ENCODE measurements around the gene GPR62. TPM values are rescaled to one million over a fixed set of nuclear protein-coding genes. Genes with fewer than 3 reads are reported as not detected.
"Not testable (repeated sequence)": the region's sequence is repeated elsewhere in the genome, so short reads cannot be mapped to it uniquely, and the experiment has no call there.

Gene GPR62
- total and polyA plus RNA-seq, 4 donors, result 1.2 to 4.6 (median 2.7) TPM

DNA sequence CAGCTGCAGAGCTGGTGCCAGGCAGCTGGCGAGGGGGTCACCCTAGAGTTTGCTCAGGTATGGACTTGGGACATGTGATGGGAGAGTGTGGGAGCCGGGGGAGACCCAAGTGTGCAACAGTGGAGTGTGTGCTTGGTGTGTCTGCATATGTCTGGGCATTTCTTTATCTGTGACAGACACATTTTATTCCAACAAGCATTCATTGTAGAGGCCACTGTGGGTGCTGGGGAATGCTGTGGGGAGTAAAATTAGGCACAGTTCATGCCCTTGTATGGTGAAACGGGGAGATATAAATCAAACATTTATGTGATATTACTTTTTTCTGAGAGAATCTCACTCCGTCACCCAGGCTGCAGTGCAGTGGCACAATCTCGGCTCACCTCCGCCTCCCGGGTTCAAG lies 32.4 kb downstream of the GPR62 start:
- no peak overlapping the region for H3K4me3 ChIP-seq (ENCODE audit: low read depth, low read length)
- DNase-seq (ENCODE audit: low read depth in 4 of 6, low spot score in 6 of 6), result no peak
- H3K9me3 ChIP-seq (ENCODE audit: control insufficient read depth, insufficient read depth, low read length), result no peaks in the 10 kb centered on the region
- H3K36me3 ChIP-seq (ENCODE audit: control insufficient read depth, insufficient read depth, low read length), result peaks cover 25% of the 10 kb centered on the region
- H3K27me3 ChIP-seq (ENCODE audit: control insufficient read depth, insufficient read depth, low read length), result no peaks in the 10 kb centered on the region
- WGBS (ENCODE audit: insufficient coverage), result 92% methylated on average over 4 of the region's 7 CpGs
- H3K4me1 ChIP-seq (ENCODE audit: control insufficient read depth, insufficient read depth, low read length), result peaks cover 18% of the 10 kb centered on the region
- no peak overlapping the region for H3K27ac ChIP-seq (ENCODE audit: low read depth, low read length)

DNA sequence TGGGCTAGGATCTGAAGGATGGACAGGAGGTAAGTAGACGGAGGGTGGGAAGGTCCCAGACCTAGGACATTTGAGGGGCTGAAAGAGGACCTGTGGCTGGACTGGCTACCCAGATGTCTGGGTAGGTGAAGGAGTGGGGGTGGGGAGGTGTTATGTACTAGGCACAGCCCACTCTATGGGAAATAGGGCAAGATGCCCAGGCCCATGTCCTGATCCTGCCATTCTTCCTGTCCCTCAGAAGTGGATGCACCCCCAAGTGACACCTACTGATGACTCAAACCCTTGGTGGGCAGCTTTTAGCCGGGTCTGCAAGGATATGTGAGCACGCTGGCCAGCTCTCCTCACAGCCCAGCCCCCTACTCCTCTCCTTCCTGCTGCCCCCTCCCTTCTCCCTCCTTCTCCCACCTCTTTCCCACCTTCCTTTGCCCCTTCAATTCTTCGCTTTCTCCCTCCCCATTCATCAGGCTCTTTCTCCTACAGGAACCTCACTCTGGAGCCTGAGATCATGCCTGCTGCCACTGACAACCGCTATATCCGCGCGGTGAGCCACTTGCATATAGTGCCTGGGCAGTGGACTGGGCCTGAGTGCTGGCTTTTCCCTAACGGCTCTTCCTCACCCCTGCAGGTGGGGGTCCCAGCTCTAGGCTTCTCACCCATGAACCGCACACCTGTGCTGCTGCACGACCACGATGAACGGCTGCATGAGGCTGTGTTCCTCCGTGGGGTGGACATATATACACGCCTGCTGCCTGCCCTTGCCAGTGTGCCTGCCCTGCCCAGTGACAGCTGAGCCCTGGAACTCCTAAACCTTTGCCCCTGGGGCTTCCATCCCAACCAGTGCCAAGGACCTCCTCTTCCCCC lies 33.3 kb downstream of the GPR62 start:
- Histone ChIP-seq H3K27me3 (ENCODE audit: control insufficient read depth, insufficient read depth, low read length) (no peaks in the 10 kb centered on the region), H3K4me1 (ENCODE audit: control insufficient read depth, insufficient read depth, low read length) (peaks cover 13% of the 10 kb centered on the region), H3K36me3 (ENCODE audit: control insufficient read depth, insufficient read depth, low read length) (peaks cover 33% of the 10 kb centered on the region), H3K9me3 (ENCODE audit: control insufficient read depth, insufficient read depth, low read length) (no peaks in the 10 kb centered on the region), H3K4me3 (ENCODE audit: low read depth, low read length) (no peak overlapping the region), H3K27ac (ENCODE audit: low read depth, low read length) (no peak overlapping the region)
- WGBS (ENCODE audit: insufficient coverage), result 79% methylated on average over 15 of the region's 15 CpGs
- no peak for DNase-seq (ENCODE audit: low read depth in 4 of 6, low spot score in 6 of 6)

DNA sequence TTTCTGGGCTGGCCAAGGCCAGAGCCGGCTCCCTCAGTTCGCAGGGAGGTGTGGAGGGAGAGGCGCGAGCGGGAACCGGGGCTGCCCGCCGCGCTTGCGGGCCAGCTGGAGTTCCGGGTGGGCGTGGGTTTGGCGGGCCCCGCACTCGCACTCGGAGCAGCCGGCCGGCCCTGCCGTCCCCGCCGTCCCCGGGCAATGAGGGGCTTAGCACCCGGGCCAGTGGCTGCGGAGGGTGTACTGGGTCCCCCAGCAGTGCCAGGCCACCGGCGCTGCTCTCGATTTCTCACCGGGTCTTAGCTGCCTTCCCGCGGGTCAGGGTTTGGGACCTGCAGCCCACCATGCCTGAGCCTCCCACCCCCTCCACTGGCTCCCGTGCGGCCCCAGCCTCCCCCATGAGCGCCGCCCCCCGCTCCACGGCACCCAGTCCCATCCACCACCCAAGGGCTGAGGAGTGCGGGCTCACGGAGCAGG lies 35.4 kb downstream of the GPR62 start:
- H3K27ac ChIP-seq (ENCODE audit: low read depth, low read length); DNase-seq (ENCODE audit: low read depth in 4 of 6, low spot score in 6 of 6); H3K27me3 ChIP-seq (ENCODE audit: control insufficient read depth, insufficient read depth, low read length); H3K4me3 ChIP-seq (ENCODE audit: low read depth, low read length); H3K9me3 ChIP-seq (ENCODE audit: control insufficient read depth, insufficient read depth, low read length): not testable (repeated sequence)
- 72% methylated on average over 32 of the region's 38 CpGs for WGBS (ENCODE audit: insufficient coverage)
- peaks cover 22% of the 10 kb centered on the region for H3K4me1 ChIP-seq (ENCODE audit: control insufficient read depth, insufficient read depth, low read length)
- H3K36me3 ChIP-seq (ENCODE audit: control insufficient read depth, insufficient read depth, low read length), result peaks cover 51% of the 10 kb centered on the region

DNA sequence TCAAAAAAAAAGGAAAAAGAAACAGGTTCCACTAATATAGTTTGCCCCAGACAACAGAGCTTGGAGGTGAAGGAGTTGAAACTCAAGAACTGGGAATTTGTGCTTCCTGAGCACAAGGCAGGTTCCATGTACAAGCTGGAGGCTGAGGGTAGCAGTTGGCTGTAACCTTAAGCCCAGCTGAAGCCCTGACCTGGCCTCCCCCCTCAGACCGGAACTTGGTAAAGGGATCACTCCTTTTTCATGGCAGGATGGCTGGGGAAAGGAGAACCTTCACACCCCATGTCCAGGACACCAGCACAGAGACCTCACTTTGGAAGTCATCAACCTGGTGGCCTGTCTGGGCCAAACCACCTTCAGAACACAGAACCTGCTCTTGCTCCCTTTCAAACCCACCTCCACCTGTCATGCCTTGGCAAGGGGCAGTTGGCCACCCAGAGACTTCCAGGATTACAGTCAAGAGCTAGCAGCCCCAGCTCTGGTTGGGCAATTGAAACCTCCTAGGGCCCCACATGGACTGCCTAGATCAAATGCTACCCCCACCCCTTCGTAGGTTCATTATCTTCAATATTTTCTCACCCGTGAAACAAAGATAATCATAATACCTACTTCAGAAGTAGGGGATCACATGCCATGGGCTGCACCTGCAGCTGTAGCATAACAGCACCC lies 37.0 kb downstream of the GPR62 start:
- Histone ChIP-seq H3K27ac (ENCODE audit: low read depth, low read length) (no peak overlapping the region), H3K9me3 (ENCODE audit: control insufficient read depth, insufficient read depth, low read length) (no peaks in the 10 kb centered on the region), H3K27me3 (ENCODE audit: control insufficient read depth, insufficient read depth, low read length) (no peaks in the 10 kb centered on the region), H3K4me1 (ENCODE audit: control insufficient read depth, insufficient read depth, low read length) (peaks cover 28% of the 10 kb centered on the region), H3K36me3 (ENCODE audit: control insufficient read depth, insufficient read depth, low read length) (peaks cover 45% of the 10 kb centered on the region), H3K4me3 (ENCODE audit: low read depth, low read length) (no peak overlapping the region)
- 100% methylated on average over 1 of the region's 3 CpGs for WGBS (ENCODE audit: insufficient coverage)
- DNase-seq (ENCODE audit: low read depth in 4 of 6, low spot score in 6 of 6), result no peak

DNA sequence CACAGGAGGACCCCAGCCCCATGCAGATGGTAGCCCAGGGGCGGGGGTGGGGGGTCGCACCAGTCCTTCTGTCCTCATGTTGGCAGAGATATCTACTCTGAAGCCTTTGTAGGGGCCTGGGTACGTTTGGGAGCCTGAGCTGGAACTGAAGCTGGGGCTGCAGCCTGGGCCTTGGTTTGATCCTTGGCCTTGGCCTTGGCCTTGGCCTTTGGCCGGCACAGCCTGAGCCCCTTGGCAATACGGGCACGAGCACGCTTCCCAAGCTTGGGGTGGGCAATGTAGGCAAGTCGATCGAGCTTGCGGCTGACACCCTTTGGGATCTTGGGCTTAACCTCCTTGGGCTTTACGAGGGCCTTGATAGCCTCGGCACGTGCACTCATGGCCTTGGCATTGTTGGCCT lies 38.5 kb downstream of the GPR62 start:
- Histone ChIP-seq H3K4me1 (ENCODE audit: control insufficient read depth, insufficient read depth, low read length) (peaks cover 28% of the 10 kb centered on the region), H3K36me3 (ENCODE audit: control insufficient read depth, insufficient read depth, low read length) (peaks cover 45% of the 10 kb centered on the region)
- H3K4me3 ChIP-seq (ENCODE audit: low read depth, low read length); DNase-seq (ENCODE audit: low read depth in 4 of 6, low spot score in 6 of 6); H3K27me3 ChIP-seq (ENCODE audit: control insufficient read depth, insufficient read depth, low read length); H3K27ac ChIP-seq (ENCODE audit: low read depth, low read length); H3K9me3 ChIP-seq (ENCODE audit: control insufficient read depth, insufficient read depth, low read length): not testable (repeated sequence)
- 90% methylated on average over 7 of the region's 13 CpGs for WGBS (ENCODE audit: insufficient coverage)

DNA sequence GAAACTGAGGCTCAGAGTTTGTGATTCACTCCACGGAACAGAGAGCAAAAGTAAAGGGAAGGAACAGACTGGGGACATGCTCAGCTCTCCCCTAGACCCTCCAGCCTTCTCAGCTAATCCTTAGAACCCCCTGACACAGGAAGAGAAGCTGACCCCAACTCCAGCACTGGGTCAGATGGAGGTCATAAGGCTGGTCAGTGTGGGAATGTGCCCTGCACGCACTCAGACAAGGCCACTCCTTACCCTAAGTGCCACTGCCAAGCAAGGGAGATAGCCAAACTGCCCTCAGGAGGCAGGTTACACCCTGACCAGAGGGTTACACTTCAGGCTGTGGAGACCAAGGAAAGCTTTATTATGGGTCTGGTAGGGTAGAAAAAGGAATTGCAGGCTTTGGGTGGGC lies 39.3 kb downstream of the GPR62 start:
- peaks cover 28% of the 10 kb centered on the region for H3K4me1 ChIP-seq (ENCODE audit: control insufficient read depth, insufficient read depth, low read length)
- peak overlapping the region; percentile 98 for H3K4me3 ChIP-seq (ENCODE audit: low read depth, low read length)
- 100% methylated on average over 1 of the region's 2 CpGs for whole genome bisulfite sequencing (ENCODE audit: insufficient coverage)
- no peaks in the 10 kb centered on the region for H3K9me3 ChIP-seq (ENCODE audit: control insufficient read depth, insufficient read depth, low read length)
- peaks cover 42% of the 10 kb centered on the region for H3K36me3 ChIP-seq (ENCODE audit: control insufficient read depth, insufficient read depth, low read length)
- no peak for DNase-seq (ENCODE audit: low read depth in 4 of 6, low spot score in 6 of 6)
- H3K27ac ChIP-seq (ENCODE audit: low read depth, low read length), result no peak overlapping the region
- no peaks in the 10 kb centered on the region for H3K27me3 ChIP-seq (ENCODE audit: control insufficient read depth, insufficient read depth, low read length)

DNA sequence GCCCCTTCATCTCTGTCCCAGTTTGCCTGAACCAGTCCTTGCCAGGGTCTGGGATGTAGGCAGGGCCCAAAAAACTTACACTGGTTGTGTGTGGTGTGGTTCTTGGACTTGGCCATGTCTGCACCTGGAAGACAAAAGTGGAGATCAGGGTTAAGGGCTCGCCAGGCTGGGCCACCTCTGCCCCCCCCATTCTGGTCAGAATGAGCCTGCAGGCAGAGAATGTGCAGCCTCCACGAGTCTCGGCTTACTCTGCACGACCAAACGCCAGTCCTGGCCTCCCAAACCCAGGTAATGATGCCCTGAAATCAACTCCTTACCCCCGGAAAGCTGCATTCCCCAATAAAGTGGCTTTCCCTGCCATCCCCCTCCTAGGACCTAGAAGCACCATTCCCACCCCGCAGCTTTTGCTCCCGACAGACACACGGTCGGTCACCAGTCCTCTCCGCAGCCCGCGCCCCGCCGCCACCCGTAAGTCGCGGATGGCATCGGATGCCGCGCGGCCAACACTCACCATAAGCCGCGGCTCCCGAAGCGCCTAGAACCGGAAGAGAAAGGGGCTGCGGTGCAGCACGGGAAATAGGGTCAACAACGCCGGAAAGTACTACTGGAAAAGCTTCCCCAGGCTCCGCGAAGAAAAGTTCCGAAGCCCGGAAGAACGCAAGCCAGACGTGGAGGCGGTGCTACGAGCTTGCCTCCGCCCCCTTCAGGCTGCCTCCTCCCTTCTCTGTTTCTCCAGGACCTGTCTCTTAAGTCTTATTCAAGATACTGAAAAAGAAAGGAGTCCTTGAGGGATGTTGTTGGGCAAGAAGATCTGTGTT lies 40.4 kb downstream of the GPR62 start, which contains the start of gene RPL29:
TSS of gene RPL29 (minus strand) at position 550 of the 818 bp plus-strand sequence. CDS start at position 116, 434 bp downstream.
- WGBS (ENCODE audit: insufficient coverage), result 0% methylated on average over 37 of the region's 40 CpGs
- Histone ChIP-seq H3K9me3 (ENCODE audit: control insufficient read depth, insufficient read depth, low read length) (no peaks in the 10 kb centered on the region), H3K27me3 (ENCODE audit: control insufficient read depth, insufficient read depth, low read length) (no peaks in the 10 kb centered on the region)

DNA sequence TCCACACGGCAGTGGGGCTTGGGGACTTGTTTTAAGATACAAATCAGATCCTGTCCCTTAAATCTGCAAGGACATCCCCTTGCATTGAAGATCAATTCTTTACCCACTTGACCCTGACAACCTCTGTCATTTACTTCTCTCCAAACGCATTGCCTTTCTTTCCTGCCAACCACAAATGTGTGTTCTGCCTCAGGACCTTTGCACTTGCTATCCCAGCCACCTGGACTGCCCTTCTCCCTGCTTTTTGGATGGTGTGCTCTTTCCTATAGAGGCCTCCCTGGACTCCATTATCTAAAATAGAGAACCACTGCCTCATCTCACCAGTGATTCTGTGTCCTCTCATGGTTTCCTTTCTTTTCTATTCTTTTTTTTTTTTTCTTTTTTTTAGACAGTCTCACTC lies 42.0 kb downstream of the GPR62 start:
- Histone ChIP-seq H3K4me3 (ENCODE audit: low read depth, low read length) (no peak overlapping the region), H3K4me1 (ENCODE audit: control insufficient read depth, insufficient read depth, low read length) (peaks cover 38% of the 10 kb centered on the region), H3K27me3 (ENCODE audit: control insufficient read depth, insufficient read depth, low read length) (no peaks in the 10 kb centered on the region), H3K9me3 (ENCODE audit: control insufficient read depth, insufficient read depth, low read length) (no peaks in the 10 kb centered on the region), H3K36me3 (ENCODE audit: control insufficient read depth, insufficient read depth, low read length) (peaks cover 31% of the 10 kb centered on the region), H3K27ac (ENCODE audit: low read depth, low read length) (no peak overlapping the region)
- no peak for DNase-seq (ENCODE audit: low read depth in 4 of 6, low spot score in 6 of 6)
- 52% methylated on average over 2 of the region's 2 CpGs for WGBS (ENCODE audit: insufficient coverage)

More for the DNA sequence above, 40.4 kb downstream of the GPR62 start, which contains the start of gene RPL29:
- Histone ChIP-seq H3K4me1 (ENCODE audit: control insufficient read depth, insufficient read depth, low read length) (peaks cover 28% of the 10 kb centered on the region), H3K27ac (ENCODE audit: low read depth, low read length) (peak within 1 kb of the TSS; percentile 95), H3K4me3 (ENCODE audit: low read depth, low read length) (peak within 1 kb of the TSS; percentile 98), H3K36me3 (ENCODE audit: control insufficient read depth, insufficient read depth, low read length) (peaks cover 41% of the 10 kb centered on the region)
- peak; percentile 81 to 99 (median 89) for DNase-seq (ENCODE audit: low read depth in 4 of 6, low spot score in 6 of 6)

DNA sequence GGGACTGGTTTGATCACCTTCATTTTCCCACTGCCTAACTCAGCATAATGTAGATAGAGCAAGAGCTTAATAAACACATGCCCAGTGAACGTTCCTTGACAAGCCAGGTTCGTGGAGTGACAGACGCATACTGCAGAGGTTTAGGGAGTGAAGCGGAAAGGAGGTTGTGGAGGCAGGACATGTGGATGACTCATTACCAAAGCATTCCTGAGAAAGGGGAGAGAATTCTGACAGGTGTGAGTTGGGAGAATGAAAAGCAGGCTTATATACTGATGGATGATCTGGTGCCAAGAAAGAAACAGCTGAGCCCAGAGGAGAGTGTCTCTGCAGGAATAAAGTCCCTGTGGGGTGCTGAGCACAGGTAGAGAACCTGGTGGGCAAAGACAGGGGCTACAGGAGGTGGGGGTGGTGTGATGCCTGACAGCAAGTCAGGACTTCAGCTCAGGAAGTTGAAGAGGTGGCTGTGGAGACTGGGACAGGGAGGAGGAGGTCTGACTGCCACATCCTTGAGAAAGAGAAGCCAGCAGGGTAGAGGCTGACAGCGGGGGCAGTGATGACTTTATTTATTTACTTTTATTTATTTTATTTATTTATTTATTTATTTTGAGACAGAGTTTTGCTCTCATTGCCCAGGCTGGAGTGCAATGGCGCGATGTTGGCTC lies 42.9 kb downstream of the GPR62 start:
- no peaks in the 10 kb centered on the region for H3K27me3 ChIP-seq (ENCODE audit: control insufficient read depth, insufficient read depth, low read length)
- 67% methylated on average over 6 of the region's 7 CpGs for WGBS (ENCODE audit: insufficient coverage)
- no peak overlapping the region for H3K4me3 ChIP-seq (ENCODE audit: low read depth, low read length)
- no peaks in the 10 kb centered on the region for H3K9me3 ChIP-seq (ENCODE audit: control insufficient read depth, insufficient read depth, low read length)
- H3K36me3 ChIP-seq (ENCODE audit: control insufficient read depth, insufficient read depth, low read length), result peaks cover 23% of the 10 kb centered on the region
- H3K27ac ChIP-seq (ENCODE audit: low read depth, low read length), result no peak overlapping the region
- no peak for DNase-seq (ENCODE audit: low read depth in 4 of 6, low spot score in 6 of 6)
- peaks cover 44% of the 10 kb centered on the region for H3K4me1 ChIP-seq (ENCODE audit: control insufficient read depth, insufficient read depth, low read length)

Data from spinal cord (tissue), 10 donors.